DOHH2 (cell line): ENCODE results near the gene CHMP4A.

Source experiments
- CTCF ChIP-seq: fragments of 200-600 bp; sonication (generic); IDR thresholded peaks from one replicate; pipeline ENCODE4 v1.5.1; 2014; ENCODE audit warnings: antibody characterized with exemption, mild to moderate bottlenecking, low read depth, low read length; ENCODE audit not compliant: poor library complexity, severe bottlenecking
- EZH2phosphoT487 ChIP-seq: fragments of 200-600 bp; sonication (generic); IDR thresholded peaks from 2 replicates; pipeline ENCODE4 v1.6.1; 2017; ENCODE audit warnings: borderline replicate concordance, mild to moderate bottlenecking, antibody characterized with exemption, low read length, moderate library complexity, mixed read lengths

DNA sequence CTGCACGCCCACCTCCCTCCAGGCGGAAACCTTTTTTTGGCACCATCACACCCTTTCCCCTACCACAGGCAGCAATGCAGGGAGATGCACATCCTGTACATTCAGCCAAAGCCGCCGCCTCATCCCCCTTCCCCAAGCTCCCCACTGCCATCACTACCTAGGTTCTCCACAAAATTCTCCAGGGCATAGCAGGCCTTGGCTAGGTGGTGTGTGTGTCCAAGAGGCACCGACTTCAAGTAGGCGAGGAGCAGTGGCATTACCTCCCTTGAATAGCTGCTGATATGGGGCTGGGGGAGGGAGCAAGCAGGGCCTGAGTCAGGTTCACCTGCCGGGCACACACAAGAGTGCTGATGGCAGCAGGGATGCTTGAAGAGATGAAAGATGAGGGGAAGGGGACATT, 28.3 kb downstream of the CHMP4A start:
- TF ChIP-seq CTCF (no peak), EZH2phosphoT487 (no peak)
